TTC549 (cell line): ENCODE data around the gene TOP3A.
"Not testable (repeated sequence)": the region's sequence is repeated elsewhere in the genome, so short reads cannot be mapped to it uniquely, and the experiment has no call there.

Experiments used
- FAIRE-seq: peaks from 2 replicates; lab custom pipeline; 2012; peaks lifted over from hg19 to GRCh38; lab: Jason Lieb, UNC

Gene TOP3A

GRCh38 chr17:18324140-18325050 lies 9.6 kb upstream of the TOP3A start:
- no peak for FAIRE-seq

GRCh38 chr17:18323507-18324139 lies 8.8 kb upstream of the TOP3A start:
- FAIRE-seq = no peak

- FAIRE-seq = no peak
Measured at GRCh38 chr17:18323007-18323406, 8.2 kb upstream of the TOP3A start.

GRCh38 chr17:18322522-18322921 lies 7.7 kb upstream of the TOP3A start:
- FAIRE-seq = no peak

GRCh38 chr17:18321309-18321708 lies 6.5 kb upstream of the TOP3A start:
- no peak for FAIRE-seq

- no peak for FAIRE-seq
Measured at GRCh38 chr17:18320301-18320700, 5.5 kb upstream of the TOP3A start.

- no peak for FAIRE-seq
Measured at GRCh38 chr17:18319604-18320256, 4.9 kb upstream of the TOP3A start.

GRCh38 chr17:18318771-18319450 lies 4.1 kb upstream of the TOP3A start:
- FAIRE-seq = no peak

GRCh38 chr17:18318117-18318516 lies 3.3 kb upstream of the TOP3A start:
- FAIRE-seq = no peak

- FAIRE-seq = no peak
Measured at GRCh38 chr17:18315961-18316360, 1.2 kb upstream of the TOP3A start.

GRCh38 chr17:18315562-18315922 lies 748 bp upstream of the TOP3A start:
- no peak for FAIRE-seq

- no peak for FAIRE-seq
Measured at GRCh38 chr17:18314059-18314730, 599 bp downstream of the TOP3A start.

- FAIRE-seq = no peak
Measured at GRCh38 chr17:18309202-18309601, 5.6 kb downstream of the TOP3A start.

- FAIRE-seq = not testable (repeated sequence)
Measured at GRCh38 chr17:18303206-18303605, 11.6 kb downstream of the TOP3A start.

GRCh38 chr17:18300725-18301480 lies 13.9 kb downstream of the TOP3A start:
- FAIRE-seq = no peak

GRCh38 chr17:18298061-18298460 lies 16.7 kb downstream of the TOP3A start:
- not testable (repeated sequence) for FAIRE-seq

- no peak for FAIRE-seq
Measured at GRCh38 chr17:18291718-18292540, 22.9 kb downstream of the TOP3A start.

- FAIRE-seq = no peak
Measured at GRCh38 chr17:18285296-18285695, 29.5 kb downstream of the TOP3A start.

- no peak for FAIRE-seq
Measured at GRCh38 chr17:18281788-18282187, 33.0 kb downstream of the TOP3A start.

- no peak for FAIRE-seq
Measured at GRCh38 chr17:18280766-18281371, 33.9 kb downstream of the TOP3A start.
